Stimulated activated CD4-positive, alpha-beta T cell treated with anti-CD3 and anti-CD28 coated beads, Interleukin-4, amount 100 ng/mL, for 24 hours (primary cell): Measurements from ENCODE around the gene PI4K2A.

ENCODE experiments used
- DNase-seq: peaks from one replicate; pipeline ENCODE4 v3.0.0-alpha.2; 2020

The PI4K2A gene

GRCh38 chr10:97707134-97707861 is 66.8 kb downstream of the PI4K2A start:
- DNase-seq = no peak

GRCh38 chr10:97708167-97708566 is 67.7 kb downstream of the PI4K2A start:
- no peak for DNase-seq

- DNase-seq = peak; percentile 50
Observed at GRCh38 chr10:97708976-97709946, 68.8 kb downstream of the PI4K2A start.

- no peak for DNase-seq
Observed at GRCh38 chr10:97711640-97712572, 71.4 kb downstream of the PI4K2A start.

DNA sequence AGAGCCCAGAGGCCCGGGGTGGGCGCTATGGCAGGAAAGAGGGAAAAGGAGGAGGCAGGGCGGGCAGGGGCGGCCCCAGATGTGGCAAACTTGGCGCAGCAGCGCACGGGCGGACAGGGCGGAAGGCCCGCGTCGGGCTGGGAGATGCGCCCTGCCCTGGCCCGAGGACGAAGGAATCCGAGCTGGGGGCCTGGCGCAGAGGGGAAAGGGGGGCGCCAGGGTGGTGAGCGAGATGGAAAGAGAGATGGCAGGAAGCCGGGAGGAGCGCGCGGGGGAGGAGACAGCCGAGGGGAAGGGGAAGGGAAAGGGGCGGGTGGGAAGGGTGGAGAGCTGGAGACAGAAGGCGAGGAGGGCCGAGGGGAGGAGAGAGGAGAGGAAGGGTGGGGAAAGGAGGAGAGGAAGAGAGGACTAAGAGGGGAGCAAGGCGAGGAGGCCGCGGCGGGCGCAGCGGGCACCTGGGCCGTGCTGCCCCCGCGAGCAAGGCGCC is 72.9 kb downstream of the PI4K2A start, which contains the start of gene MARVELD1:
Gene MARVELD1, plus strand, starts transcription at position 392 of the 487 bp plus-strand sequence. CDS start 147 bp downstream, outside the sequence.
- peak; percentile 9 for DNase-seq

- DNase-seq = peak; percentile 50
Observed at GRCh38 chr10:97713826-97714400, 73.4 kb downstream of the PI4K2A start.

DNA sequence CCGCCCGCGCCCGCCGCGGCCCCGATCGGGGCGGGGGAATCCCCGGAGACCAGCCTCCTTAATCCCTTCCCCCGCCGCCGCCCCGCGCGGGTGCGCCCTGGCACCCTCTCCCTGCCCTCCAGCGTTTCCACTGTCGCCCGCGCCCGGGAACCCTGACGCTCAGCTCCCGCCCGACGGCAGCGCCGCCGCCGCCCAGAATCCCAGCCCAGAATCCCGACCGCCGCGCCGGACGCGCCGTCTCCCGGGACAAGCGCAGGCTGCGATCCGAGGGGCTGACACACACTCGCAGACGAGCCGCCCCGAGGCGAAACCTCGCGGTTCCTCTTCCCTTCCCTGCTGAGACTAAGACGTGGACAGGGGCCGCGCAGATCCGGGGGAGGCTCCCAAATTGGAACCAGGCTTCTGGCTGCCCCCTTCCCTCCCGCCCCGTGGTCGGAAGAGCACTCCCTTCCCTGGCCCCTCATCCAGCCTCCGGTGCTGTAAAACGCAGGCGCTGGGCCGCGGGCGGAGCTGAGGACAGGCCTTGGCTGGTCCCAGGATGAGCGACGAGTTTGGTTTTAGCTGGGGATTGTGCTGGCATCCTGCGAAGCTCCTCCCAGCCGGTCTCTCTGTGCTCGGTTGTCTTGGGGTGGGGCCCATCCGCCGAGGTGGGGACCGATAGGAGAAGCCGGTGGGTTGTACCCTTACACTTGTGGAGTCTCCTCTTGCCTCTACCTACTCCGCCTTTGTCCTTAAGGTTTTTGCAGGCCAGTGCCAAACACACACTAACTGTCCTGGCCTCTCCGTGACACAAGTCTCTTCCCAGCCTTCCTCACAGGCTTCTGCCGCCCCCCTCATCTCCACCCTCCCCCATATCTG is 74.2 kb downstream of the PI4K2A start:
- no peak for DNase-seq

DNA sequence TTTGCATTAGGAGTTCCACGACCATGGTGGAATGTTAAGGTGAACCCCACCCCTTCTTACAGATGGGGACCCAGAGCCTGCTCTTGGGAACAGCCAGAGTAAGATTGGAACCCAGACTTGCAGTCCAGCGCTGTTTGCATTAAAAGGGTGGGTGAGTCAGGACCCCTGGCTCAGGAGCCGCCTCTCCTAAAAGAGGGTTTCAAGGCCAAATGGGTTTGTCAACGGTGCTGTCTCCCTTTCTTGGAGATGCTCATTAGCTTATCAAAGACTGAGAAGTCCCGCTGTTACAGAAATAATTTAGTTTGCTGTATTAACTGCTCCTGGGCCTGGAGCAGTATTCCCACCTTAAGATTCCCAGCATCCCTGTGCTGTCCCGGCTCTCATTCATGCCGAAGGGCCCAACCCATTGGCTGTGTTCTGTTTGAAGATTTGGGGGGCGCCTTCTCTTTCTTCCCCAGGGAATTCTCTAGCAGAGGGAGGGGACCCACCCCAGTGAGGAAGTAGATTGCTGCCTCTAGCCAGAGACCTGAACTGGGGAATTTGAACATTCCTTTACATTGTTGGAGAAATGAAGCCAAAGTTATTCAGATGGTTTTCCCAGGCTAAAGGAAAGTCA is 74.9 kb downstream of the PI4K2A start:
- no peak for DNase-seq

GRCh38 chr10:97717627-97718026 is 77.2 kb downstream of the PI4K2A start:
- no peak for DNase-seq

DNA sequence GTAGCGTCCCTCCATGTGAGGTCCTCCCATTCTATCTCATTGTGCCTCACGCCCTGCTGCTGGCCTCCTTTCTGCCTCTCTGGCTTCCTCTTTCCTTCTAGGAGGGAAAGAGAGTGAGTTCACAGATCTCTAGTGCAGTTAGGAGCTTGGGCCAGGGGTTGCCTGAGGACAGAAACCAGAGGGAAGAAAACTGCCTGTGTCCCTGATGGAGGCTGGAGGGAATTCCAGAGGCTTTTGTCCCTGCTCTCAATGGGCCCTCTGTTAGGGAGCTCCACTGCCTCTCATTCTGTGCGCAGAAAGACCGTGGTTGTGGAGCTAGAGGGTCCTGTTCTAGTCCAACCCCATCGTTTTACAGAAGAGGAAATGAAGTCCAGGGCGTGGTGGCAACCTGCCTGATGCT is 77.7 kb downstream of the PI4K2A start:
- DNase-seq = no peak

- no peak for DNase-seq
Observed at GRCh38 chr10:97718659-97719142, 78.2 kb downstream of the PI4K2A start.

GRCh38 chr10:97719602-97720001 is 79.1 kb downstream of the PI4K2A start:
- DNase-seq = no peak

DNA sequence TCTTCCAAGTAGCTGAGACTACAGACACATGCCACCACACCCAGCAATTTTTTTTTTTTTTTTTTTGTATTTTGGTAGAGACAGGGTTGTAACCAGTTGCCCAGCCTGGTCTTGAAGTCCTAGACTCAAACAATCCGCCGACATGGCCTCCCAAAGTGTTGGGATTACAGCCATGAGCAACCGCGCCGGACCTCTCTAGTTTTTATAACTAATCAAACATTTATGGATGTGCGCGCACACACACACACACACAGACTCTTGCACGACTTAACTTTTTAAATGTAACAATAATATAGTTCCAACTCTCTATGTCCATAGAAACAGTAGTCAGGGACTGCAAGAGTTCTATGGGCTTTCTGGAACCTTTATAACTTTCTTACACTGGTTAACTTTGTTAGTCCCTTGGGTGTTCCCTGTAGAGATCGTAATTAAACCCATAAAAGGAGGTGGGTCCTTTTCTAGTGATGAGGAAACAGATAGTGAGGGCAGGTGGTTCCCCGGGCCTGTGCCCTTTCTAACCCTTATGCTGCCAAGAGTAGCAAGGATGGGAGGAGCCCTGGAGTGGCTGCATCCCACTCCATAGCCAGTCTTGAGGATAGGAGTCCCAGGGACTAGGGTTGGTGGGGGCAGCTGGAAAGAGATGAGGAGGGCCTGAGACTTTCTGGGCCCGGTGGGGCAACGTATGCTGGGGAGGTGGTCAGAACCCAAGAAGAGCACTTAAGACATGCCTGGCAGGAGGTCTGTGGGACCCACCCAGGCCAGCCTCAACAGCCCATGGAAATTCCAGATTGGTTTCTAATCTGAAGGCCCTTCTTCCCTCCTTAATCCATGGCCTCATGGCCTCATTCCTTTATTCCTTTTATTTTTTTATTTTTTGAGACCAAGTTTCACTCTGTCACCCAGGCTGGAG is 81.7 kb downstream of the PI4K2A start:
- DNase-seq = no peak

DNA sequence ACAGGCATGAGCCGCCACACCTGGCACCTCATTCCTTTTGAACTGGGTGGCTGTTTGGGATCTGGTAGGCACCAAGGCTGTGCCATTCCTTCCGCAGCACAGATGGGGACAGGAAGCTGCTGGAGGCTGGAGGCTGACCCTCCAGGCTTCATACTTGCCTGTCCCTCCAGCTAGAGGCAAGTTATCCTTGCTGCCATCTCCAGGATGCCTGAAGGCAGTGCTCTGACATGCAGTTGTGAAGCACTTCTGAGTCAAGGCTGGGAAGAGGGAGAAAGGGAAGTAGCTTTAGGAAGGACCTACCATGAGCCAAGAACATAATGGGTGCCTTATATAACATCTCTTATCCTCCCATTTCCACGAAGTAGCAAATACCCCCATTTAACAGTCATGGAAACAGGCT is 82.5 kb downstream of the PI4K2A start:
- DNase-seq = no peak

GRCh38 chr10:97724341-97724941 is 84.0 kb downstream of the PI4K2A start:
- DNase-seq = no peak
